Hindlimb muscle (tissue), 1 donor: ENCODE data around the gene CA12. TPM values are rescaled to one million over a fixed set of nuclear protein-coding genes. Genes with fewer than 3 reads are reported as not detected.
A peak's percentile ranks its signal among the peaks of the same experiment; 100 is the strongest.

ENCODE experiments used
- DNase-seq: peaks from one replicate; pipeline ENCODE4 v3.0.0-alpha.2; 2013
- polyA plus RNA-seq: library from polyadenylated mRNA; unstranded; fragments of 120-200 nt; gene quantifications from one replicate; pipeline ENCODE4 v1.2.1, GENCODE V29; 2013; ENCODE audit not compliant: insufficient read length

Gene CA12
- polyA plus RNA-seq, 1 donor, result 0.83 TPM

DNA sequence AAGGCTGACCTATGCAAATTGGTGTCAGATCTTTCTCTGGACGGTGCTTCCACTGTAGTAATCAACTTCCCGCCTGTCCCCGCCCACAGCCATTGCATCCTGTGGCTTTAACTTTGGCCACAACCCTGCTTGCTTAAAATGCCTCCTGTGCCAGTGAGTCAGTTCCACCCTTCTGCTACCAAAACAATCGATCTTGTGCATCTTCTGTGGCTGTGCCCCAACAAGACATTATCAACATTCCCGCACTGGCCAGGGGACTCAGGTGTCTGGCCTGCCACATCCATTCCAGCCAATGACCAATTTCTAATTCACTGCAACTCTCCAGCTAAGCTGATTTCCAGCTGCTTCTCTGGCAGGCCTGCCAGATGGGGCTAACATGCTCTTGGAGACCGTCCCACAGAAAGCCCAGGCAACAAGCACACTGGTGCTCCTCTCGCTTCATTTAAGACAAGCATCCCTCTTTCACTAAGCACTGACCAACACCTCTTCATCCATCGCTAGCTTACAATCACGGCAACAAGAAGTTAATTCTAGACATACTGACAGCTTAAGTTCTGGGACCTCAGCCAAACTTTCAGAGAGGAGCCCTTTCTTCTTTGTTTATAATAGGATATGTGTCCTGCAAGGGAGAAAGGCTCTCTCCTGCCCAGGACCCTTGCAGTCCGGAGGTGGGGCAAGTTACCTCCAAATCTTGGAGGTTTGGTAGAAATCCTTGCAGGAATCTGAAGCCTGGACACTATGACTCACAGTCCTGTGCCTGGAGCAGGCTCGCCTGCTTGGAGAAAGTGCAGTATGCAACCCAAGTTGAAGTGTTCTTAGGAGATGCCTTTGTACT lies 6.7 kb downstream of the CA12 start:
- peak; percentile 67 for DNase-seq

DNA sequence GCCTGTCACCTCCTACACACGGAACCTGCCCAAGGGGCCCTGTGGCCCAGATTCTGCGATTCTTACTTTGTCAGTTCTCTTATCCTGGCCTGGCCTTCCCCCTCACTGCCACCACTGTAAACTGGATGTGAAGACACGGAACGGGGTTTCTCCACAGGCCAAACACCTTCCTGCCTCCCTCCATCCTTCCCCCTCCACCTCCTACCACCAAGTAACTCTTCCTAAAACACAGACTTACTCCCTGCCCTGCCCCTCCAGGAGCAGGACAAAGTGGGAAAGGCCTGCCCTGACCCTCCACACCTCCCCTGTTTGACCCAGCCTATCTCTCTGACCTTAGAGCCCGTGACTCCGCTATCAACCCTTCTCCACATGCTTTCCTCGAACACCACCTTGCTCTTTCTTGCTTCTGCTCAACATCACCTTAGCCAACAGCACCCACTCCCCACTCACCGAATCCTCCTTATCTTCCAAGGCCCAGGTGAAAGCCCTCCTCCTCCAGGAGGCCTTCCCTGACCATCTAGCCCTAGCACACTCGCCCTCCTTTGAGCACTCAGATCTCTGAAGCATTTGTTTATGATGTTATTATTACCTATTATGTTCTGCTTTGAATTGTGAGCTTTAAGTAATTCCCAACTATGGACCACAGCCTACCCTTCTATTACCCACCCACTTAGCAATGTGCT lies 7.6 kb downstream of the CA12 start:
- DNase-seq, result no peak

DNA sequence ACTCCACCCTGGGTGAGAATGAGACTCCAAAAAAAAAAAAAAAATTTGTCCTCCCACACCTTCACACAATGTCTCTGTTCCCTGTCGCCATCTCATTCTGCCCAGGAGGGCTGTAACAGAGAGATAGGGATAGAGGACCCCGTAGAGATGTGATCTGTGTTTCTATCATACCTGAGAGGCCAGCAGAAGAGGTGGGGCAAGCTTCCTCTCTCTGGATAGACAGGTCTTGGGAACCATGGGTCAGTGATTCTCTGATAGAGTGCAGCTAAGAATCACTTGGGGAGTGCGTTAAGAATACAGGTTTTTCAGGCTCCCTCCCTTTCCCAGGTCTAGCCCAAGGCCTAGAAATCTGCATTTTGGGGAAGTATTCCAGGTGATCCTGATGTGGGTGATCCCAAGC lies 8.3 kb downstream of the CA12 start:
- no peak for DNase-seq

DNA sequence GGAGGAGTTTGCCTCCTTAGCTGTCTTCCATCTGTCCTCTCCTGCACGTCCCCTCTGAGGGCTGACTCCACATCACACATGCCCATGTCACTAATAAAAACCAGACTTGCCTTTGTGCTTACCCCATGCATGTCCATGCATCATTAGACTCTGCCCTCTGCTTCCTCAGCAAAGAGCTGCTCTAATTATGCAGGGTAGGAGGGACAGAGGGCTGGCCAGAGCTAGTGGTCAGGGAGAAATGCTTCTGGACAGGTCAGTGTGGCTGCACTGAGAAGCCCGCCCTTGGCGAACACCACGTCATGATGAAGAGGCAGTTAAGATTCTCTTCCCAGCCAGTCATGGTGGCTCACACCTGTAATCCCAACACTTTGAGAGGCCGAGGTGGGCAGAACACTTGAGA lies 8.9 kb downstream of the CA12 start:
- DNase-seq, result no peak

DNA sequence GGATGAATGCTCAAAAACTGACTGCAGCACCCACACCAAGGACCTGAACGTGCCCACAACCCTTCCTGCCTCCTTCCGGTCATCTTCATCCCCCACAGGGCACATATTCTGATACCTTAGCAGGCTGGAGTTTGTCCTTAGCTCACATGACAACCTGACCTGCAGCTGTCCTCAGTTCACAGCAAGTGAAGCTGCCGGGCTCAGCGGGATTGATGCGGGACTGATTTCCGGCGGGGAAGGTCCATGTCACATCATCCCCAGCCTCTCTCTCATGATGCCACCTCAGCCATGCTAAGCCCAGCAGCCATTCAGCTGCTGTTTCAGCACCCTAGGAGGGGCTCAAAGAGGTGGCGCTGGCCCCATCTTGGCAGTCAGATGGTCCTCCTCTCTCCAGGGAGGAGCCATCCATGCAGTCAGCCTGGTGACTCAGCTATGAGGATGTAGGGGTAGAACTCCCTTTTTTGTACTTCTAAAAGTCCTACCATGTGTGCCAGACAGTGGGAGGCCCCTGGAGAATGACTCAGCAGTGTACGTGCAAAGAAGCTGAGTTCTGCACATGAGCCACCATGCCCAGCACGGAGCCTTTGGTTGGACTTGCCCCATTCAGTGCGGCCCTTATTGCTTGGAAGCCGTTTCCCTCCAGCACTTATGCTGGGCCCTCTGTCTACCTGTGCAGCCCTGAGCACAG lies 9.5 kb downstream of the CA12 start:
- DNase-seq, result no peak

DNA sequence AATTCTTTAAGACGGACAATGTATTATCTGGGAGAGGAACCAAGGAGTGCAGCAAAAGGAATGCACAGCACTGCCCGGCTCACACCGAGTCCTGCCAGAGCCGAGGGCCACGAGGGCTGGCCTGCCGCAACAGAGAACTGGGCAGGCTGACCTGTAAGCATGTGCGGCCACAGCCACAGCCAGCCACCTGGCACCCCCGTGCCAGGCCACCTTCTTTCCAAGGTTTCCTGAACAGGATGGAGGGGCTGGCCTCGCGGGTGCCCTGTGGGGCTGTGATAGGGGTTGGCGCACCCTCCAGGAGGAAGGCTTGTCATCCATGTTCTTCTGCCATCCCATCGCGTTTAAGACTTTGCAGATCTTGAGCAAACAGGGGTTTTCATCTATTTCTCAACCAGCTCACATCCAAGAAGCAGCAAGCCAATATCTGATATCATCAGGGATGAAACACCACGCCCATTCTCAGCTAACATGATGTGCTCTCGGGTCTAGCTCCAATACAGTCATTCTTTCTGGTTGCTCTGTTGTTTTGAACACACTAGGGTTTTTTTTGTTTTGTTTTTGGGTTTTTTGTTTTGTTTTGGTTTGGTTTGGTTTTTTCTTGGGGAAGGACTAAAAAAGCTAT lies 10.2 kb downstream of the CA12 start:
- peak; percentile 50 for DNase-seq

DNA sequence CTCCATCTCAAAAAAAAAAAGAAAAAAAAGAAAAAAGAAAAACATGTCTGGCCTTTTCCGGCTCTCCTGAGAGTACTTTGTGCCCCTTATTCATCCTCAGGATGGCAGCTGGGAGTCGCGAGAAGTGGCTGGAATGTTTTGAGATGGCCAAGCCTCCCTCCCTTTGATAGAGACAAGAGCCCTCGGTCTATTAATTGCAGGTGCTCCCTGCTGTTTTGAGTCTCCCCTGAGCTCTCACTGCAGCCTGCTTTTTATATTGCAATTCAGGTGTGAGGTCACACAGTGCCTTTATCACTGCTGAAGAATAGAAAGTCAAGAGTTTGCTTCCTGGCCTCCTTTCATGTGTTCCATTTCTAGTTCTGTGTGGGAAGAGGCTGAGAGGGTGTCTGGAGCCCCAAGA lies 10.9 kb downstream of the CA12 start:
- DNase-seq, result no peak

DNA sequence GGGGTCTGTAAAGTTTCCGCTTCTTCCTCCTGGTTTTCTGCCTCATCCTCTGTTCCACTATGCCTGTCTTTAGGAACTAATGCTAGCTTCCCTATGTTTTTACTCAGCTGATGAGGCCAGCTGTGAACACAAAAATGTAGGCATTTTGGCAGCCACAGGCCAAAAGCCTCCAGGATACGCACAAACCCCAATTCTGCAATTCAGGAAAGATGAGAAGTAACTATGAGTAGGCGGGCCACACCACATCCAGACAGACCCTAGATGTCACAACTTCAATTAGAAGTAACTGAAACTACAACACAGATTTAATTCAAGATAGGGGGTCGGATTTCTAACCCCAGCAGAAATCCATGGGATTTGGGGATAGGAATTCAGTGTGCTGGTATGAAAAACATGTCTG lies 11.9 kb downstream of the CA12 start:
- DNase-seq, result no peak

DNA sequence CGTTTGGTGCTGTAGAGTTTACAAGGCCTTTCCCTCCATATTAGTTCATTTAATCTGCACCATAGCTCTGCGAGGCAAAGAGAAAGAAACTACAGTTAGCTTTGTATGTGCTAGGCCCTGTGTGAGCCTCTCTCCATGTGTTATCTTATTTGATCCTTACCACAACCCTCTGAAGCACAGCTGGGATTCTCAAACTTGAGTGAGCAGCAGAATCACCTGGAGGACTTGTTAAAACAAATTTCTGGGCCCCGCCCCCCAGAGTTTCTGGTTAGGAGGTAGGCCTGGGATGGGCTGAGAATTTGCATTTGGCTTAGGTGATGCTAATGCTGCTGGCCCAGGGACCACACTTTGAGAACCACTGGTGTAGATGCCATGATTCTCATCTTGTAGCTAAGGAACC lies 12.3 kb downstream of the CA12 start:
- DNase-seq, result no peak

DNA sequence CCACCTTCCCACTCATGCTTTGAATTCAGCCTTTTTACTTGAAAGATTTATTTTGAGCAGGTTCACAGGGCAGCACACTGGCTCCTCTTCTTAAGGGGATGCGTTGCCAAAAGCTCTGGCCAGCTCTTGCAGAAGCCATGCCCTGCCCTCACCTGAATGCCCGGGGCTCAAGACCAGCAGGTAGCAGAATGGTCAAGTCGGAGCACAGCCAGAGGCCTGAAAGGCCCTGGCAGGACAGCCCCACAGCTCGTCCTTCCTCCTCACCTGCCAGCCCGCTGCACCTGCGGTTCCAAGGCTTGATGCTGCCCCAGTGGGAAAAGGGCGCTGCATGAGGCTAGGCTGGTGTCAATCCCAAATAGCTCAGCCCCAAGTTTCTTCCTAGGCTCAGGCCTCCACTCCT lies 13.1 kb downstream of the CA12 start:
- DNase-seq, result no peak

DNA sequence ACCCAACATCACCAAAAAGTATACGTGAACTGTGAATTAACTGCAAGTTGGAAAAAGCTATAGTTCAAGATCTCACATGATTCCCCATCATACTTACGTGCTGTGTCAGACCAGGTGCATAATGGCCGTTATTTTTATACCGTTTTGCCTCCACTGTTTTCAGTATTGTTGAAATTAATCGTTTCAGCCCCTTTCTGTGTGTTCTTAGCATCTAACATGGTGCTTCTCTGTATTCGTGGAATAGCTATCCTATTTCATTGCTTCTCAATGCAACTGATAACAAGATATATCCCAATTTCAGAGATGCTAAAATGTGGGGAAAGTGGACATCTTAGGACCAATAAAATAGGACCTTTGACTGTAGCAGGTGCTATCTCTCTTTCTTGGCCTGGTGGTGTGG lies 13.7 kb downstream of the CA12 start:
- no peak for DNase-seq

DNA sequence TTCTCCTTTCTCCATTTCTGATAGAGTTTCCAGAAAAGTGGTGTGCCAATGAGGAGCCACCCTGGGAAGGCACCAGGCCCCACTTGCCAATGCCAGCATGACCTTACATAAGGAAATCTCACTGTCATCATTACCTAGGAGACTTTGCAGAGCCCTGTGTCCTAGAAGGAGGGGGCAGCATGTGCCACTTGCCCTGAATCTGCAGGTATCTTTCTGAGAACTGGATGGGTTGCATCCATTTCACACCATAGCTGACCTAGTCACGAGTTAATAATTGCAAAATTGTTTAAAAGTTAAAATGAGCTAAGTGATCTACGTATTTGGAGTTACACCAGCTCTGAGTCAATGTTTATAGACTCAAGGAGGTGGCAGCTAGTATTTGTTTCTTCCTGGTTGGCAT lies 14.3 kb downstream of the CA12 start:
- DNase-seq, result no peak

DNA sequence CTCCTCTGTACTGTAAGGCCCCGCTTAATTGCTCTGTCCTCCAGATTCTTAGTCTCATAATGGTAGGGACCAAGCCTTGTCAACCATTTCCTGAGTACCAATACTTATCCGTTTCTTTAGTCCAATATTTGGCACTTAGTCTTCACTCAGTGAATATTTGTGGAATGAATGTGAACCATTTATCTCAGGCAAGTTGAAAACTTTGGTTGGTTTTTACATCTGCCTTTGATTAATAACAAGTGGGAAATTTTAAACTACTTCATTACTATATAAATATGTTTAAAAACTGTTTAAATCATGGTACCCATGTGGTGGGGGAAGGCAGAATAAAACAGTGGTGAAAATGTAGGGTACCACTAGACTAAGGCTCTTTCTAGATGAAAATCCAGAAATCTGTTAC lies 15.2 kb downstream of the CA12 start:
- no peak for DNase-seq

DNA sequence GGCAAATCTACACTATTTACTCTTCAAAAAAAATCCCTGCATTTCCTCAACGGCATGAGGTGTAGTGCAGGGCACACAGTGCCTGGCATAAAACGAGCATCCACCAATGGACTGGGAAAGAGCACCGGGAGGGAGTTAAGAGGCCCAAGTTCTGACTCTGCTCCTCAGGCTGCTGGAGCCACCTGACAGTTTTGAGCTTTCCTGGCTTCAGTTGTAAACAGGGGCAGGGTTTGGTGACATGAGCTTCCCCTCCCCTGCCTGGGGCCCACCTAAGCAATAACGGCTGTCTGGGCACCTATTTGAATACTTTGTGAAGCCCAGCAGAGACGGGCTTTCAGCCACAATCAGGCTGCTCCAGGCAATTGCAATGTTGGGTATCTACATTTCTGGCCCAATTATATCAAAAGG lies 16.4 kb downstream of the CA12 start:
- DNase-seq, result no peak

DNA sequence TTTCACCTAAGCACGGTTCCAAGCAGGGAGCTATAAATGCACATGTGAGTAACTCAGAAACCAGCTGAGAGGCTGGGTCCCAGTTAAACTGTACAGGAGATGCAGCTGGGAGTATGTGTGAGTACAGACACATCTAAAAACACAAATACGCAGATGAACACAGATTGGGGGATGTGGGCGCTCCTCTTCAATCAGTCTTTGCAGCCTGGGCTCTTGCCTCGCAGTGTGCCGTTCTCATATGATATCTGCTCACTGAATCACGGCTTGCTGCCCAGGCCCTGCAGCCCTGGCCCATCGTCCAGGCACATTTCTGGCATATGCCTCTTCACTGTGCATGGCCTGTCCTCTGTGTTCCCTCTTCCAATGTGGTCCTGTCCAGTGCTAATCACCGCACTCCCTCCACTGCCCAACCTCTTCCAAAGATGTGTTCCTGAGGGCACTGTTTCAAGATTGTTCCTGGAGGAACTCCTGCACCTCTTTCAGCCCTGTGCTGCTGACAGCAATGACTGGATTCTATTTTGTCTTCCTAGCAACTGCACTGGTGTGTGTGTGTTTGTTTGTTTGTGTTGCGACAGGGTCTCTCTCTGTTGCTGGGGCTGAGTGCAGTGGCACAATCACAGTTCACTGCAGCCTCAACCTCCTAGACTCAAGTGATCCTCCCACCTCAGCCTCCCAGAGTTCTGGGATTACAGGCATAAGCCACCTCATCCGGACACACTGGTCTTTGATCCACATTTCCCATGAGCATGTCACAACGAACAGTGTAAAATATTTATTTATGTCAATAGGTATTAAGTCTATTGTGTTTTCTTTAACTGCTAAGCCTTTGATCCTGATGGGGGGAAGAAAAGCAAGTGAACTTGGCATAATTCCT lies 17.0 kb downstream of the CA12 start:
- DNase-seq, result no peak

DNA sequence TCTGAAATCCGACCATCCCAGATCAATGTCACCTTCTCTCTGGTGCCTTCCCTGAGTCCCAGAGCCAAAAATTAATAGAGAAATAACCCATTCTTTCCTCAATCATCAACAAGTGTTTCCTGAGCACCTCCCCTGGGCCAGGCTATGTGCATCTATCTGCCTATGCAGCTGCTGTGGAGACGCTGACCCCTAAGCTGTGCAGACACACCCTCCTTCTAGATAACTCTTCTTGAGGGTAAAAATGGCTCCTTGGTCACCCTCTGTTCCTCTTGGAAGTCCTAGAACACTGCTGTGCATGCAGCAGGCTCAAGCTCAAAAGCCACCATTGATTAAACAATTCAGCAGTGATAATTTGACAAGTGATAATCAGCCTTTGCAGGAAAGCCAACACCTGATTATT lies 18.4 kb downstream of the CA12 start:
- no peak for DNase-seq

DNA sequence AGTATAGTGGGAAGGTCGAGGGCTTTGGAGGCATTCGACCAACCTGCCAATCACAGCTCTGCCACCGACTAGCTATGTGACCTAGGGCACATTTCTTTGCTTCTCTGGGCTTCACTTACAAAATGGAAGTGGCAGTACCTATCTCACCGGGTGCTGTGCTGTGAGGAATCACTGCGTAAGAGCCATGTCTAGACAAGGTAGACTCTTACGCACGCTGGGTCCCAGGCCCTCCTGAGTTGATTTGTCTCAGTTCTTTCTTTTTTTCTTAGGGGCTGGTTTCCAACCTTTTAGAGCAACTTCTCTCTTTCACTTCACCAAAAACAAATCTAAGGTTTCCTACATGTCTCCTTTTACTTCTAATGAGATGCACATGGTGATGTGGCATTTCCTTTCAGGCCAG lies 18.8 kb downstream of the CA12 start:
- DNase-seq, result no peak

DNA sequence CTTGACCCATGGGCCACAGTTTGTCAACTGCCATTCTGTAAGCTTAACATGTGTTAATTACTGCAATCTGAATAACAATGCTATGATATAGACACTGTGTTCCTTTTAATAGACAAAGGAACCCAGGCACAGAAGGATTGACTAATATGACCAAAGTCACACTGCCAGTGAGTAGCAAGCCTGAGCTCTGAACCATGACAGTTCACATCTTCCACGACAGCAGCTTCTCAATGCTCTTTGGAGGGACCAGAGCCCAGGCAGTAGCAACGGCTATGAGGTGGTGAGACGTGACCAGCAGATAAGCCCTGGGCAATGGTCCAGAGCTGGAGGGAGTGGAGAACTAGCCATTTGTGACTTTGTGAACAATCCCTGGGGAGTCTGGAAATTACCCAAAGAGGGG lies 19.4 kb downstream of the CA12 start:
- no peak for DNase-seq

DNA sequence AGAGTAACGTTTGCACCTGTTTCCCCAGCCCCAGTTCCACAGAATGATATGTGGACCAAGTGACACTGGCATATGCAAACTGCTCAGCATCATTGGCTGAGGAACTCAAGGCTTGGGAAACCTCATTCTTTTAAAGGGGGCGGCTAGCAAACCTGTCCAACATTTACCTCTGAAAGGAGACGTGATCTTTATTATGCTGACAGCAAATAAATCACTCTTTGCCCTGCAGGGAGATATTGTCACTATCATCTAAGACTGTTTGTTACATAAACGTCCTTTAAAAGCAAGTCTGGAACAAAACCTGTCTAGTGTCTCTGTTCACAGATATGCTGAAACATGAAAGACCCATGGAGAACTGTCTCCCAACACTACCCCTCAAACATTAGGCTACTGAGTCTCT lies 21.5 kb downstream of the CA12 start:
- DNase-seq, result no peak

DNA sequence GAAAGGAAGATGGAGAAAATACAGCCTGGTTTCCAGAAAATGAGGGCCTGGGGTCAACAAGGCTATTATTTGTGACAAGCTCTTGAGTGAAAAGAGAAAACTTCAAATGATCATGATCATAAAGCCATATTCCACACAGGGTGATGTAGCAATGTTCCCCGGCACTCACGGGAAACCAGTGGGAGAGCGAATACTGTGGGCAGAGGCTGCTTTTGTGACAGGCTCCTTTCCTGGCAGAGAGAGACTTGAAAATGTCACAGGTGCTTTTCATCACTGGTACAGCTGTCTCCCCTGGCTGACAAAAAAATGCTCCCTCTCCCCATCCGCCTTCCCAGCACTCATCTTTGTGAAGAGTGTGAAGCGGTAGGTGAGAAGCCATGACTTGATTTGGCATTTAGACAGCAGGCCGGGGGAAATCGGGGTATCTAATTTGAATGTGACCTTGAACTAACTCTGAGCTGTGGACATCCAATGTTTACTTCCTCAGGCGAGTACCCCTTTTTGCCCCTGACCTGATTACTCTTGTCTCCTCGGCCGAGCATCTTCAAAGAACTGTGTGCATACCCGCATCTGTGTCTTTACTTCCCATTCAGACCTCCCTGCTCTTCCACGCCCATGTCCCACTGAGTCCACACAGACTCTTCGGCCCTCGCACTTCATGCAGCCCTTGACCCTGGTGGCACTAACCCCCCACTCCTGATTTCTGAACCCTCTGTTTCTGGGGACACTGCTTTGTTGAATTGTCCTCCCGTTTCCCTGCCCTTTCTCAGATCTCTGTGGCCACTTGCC lies 23.2 kb downstream of the CA12 start:
- no peak for DNase-seq

DNA sequence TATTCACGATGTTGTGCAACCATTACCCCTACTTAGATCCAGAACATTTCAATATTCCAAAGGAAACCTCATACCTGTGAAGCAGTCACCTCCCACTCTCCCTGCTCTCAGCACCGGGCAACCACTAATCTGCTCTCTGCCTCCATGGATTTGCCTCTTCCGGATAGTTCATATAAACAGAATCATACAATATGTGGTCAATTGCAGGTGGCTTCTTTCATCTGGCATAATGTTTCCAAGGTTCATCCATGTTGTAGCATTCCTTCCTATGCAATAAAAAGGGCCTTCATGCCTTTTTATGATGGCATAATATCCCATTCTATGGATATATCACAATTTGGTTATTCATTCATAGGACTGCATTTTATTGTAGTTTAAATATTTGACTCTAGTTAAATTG lies 23.9 kb downstream of the CA12 start:
- no peak for DNase-seq
